GM23338 (cell line): Measurements from ENCODE around the gene PSMD12. TPM values are rescaled to one million over a fixed set of nuclear protein-coding genes. Genes with fewer than 3 reads are reported as not detected.
A peak's percentile ranks its signal among the peaks of the same experiment; 100 is the strongest.

Experiments
- ATAC-seq: fragments of 200-7000 bp; cut with Tn5 transposase; 3 replicates; pipeline ENCODE4 v1.9.1; 2020
- DNase-seq: peaks from one replicate; pipeline ENCODE4 v3.0.0-alpha.2; 2015; ENCODE audit warnings: low spot score
- H2AFZ ChIP-seq: fragments of 200-600 bp; sonication (generic); 2 replicates; pipeline ENCODE4 v1.8.0; 2016; ENCODE audit warnings: antibody characterized with exemption, mild to moderate bottlenecking, moderate library complexity
- H3F3A ChIP-seq: fragments of 200-600 bp; sonication (generic); replicated peaks from 2 replicates; pipeline ENCODE4 v1.8.0; 2017; ENCODE audit warnings: antibody characterized with exemption, mixed run types, low read depth
- H3K27ac ChIP-seq: fragments of 200-600 bp; sonication (generic); 2 replicates; pipeline ENCODE4 v1.6.1; 2016; ENCODE audit warnings: low read depth
- H3K27me3 ChIP-seq: fragments of 200-600 bp; sonication (generic); 2 replicates; pipeline ENCODE4 v1.8.0; 2016; ENCODE audit warnings: mild to moderate bottlenecking, mixed run types, moderate library complexity; ENCODE audit not compliant: insufficient read depth
- H3K36me3 ChIP-seq: fragments of 200-600 bp; sonication (generic); 2 replicates; pipeline ENCODE4 v1.8.0; 2016; ENCODE audit warnings: mild to moderate bottlenecking; ENCODE audit not compliant: insufficient read depth
- H3K4me1 ChIP-seq: fragments of 200-600 bp; sonication (generic); 2 replicates; pipeline ENCODE4 v1.8.0; 2016; ENCODE audit warnings: mild to moderate bottlenecking, moderate library complexity; ENCODE audit not compliant: insufficient read depth
- H3K4me2 ChIP-seq: fragments of 200-600 bp; sonication (generic); 2 replicates; pipeline ENCODE4 v1.7.1; 2017; ENCODE audit warnings: mixed run types
- H3K4me3 ChIP-seq: fragments of 200-600 bp; sonication (generic); 2 replicates; pipeline ENCODE4 v1.6.1; 2016; ENCODE audit warnings: mixed run types
- H3K79me2 ChIP-seq: fragments of 200-600 bp; sonication (generic); replicated peaks from 2 replicates; pipeline ENCODE4 v1.8.0; 2017; ENCODE audit warnings: mild to moderate bottlenecking; ENCODE audit not compliant: insufficient read depth
- H3K9me2 ChIP-seq: fragments of 200-600 bp; sonication (generic); 2 replicates; pipeline ENCODE4 v1.8.0; 2017; ENCODE audit not compliant: insufficient read depth
- H4K20me1 ChIP-seq: fragments of 200-600 bp; sonication (generic); replicated peaks from 2 replicates; pipeline ENCODE4 v1.8.0; 2017; ENCODE audit warnings: mild to moderate bottlenecking; ENCODE audit not compliant: insufficient read depth
- H3K27ac Mint-ChIP-seq: 2 replicates; pipeline ENCODE4 v1.8.0; 2020; ENCODE audit warnings: inconsistent platforms, mild to moderate bottlenecking, moderate library complexity, mixed read lengths
- H3K27me3 Mint-ChIP-seq: 3 replicates; pipeline ENCODE4 v1.8.0; 2022; ENCODE audit warnings: low read depth, mild to moderate bottlenecking, moderate library complexity, mixed read lengths, inconsistent platforms; ENCODE audit not compliant: insufficient read depth, poor library complexity
- H3K36me3 Mint-ChIP-seq: 3 replicates; pipeline ENCODE4 v1.8.0; 2021; ENCODE audit warnings: low read depth, mild to moderate bottlenecking, inconsistent platforms, moderate library complexity, mixed read lengths
- H3K4me1 Mint-ChIP-seq: 3 replicates; pipeline ENCODE4 v1.8.0; 2020; ENCODE audit warnings: mild to moderate bottlenecking, inconsistent platforms, mixed read lengths
- H3K4me3 Mint-ChIP-seq: 3 replicates; pipeline ENCODE4 v1.8.0; 2021; ENCODE audit warnings: moderate library complexity, mild to moderate bottlenecking, inconsistent platforms, mixed read lengths
- H3K9me3 Mint-ChIP-seq: 3 replicates; pipeline ENCODE4 v1.8.0; 2020; ENCODE audit warnings: moderate library complexity, mild to moderate bottlenecking, inconsistent platforms, mixed read lengths
- CREB1 ChIP-seq: fragments of 250-450 bp; sonication (Bioruptor Pico); IDR thresholded peaks from 2 replicates; pipeline ENCODE4 v1.5.0; 2020; ENCODE audit warnings: low read depth, mild to moderate bottlenecking, moderate library complexity
- EZH2 ChIP-seq: fragments of 200-600 bp; sonication (generic); IDR thresholded peaks from one replicate; pipeline ENCODE4 v1.8.0; 2017; ENCODE audit warnings: antibody characterized with exemption, mild to moderate bottlenecking, low read depth; ENCODE audit not compliant: unreplicated experiment
- EZH2phosphoT487 ChIP-seq: fragments of 200-600 bp; sonication (generic); IDR thresholded peaks from one replicate; pipeline ENCODE4 v1.8.1; 2018; ENCODE audit warnings: antibody characterized with exemption; ENCODE audit not compliant: unreplicated experiment
- JUNB ChIP-seq: IDR thresholded peaks from one replicate; pipeline ENCODE4 v1.6.1; 2016; ENCODE audit warnings: antibody characterized with exemption; ENCODE audit not compliant: unreplicated experiment
- NANOG ChIP-seq: IDR thresholded peaks from 2 replicates; pipeline ENCODE4 v1.6.1; 2016; ENCODE audit warnings: antibody characterized with exemption, borderline replicate concordance
- POLR2AphosphoS5 ChIP-seq: IDR thresholded peaks from 2 replicates; pipeline ENCODE4 v1.6.1; 2016; ENCODE audit warnings: antibody characterized with exemption, low read depth
- STAT1 ChIP-seq: IDR thresholded peaks from one replicate; pipeline ENCODE4 v1.6.1; 2016; ENCODE audit warnings: antibody characterized with exemption; ENCODE audit not compliant: unreplicated experiment
- ZNF114 ChIP-seq: fragments of 250-450 bp; sonication (Bioruptor Pico); IDR thresholded peaks from 2 replicates; pipeline ENCODE4 v1.5.0; 2020; ENCODE audit warnings: mild to moderate bottlenecking, moderate library complexity
- ZNF331 ChIP-seq: fragments of 250-450 bp; sonication (Bioruptor Pico); IDR thresholded peaks from 2 replicates; pipeline ENCODE4 v1.5.0; 2020; ENCODE audit warnings: low read depth, mild to moderate bottlenecking, moderate library complexity
- polyA plus RNA-seq: library from polyadenylated mRNA; unstranded; fragments of >200 nt; fragmentation: Nextera tagmentation; extraction: Ambion mirVana; gene quantifications from 2 replicates; pipeline ENCODE4 v1.2.1, GENCODE V29; 2016
- total RNA-seq: library from RNA; depleted of rRNA; stranded (reverse); fragments of >200 nt; shearing (Covaris generic); gene quantifications from 2 replicates; pipeline ENCODE4 v1.2.3, GENCODE V29; 2014
- TF ChIP-seq, protein P1 (sequence below): fragments of 250-450 bp; sonication (Bioruptor Pico); IDR thresholded peaks from 2 replicates; pipeline ENCODE4 v1.5.0; 2020; ENCODE audit warnings: mild to moderate bottlenecking, moderate library complexity
- TF ChIP-seq, protein P2 (sequence below): IDR thresholded peaks from 2 replicates; pipeline ENCODE4 v1.6.1; 2016; ENCODE audit warnings: antibody characterized with exemption
- TF ChIP-seq, protein P3 (sequence below): IDR thresholded peaks from one replicate; pipeline ENCODE4 v1.6.1; 2018; ENCODE audit warnings: antibody characterized with exemption; ENCODE audit not compliant: unreplicated experiment
- TF ChIP-seq, protein P4 (sequence below), 2 experiments: fragments of 200-600 bp in 1 of 2; sonication (generic) in 1 of 2; conservative IDR thresholded peaks; 2 replicates each; pipeline versions ENCODE4 v1.5.1 to v1.6.1; 2016 to 2017; ENCODE audit warnings: antibody characterized with exemption in 2 of 2, low read depth in 2 of 2, mild to moderate bottlenecking in 2 of 2, moderate library complexity in 1 of 2

Gene PSMD12
- total and polyA plus RNA-seq, 2 experiments from 2014 or later, result 73.7 to 146 TPM

DNA sequence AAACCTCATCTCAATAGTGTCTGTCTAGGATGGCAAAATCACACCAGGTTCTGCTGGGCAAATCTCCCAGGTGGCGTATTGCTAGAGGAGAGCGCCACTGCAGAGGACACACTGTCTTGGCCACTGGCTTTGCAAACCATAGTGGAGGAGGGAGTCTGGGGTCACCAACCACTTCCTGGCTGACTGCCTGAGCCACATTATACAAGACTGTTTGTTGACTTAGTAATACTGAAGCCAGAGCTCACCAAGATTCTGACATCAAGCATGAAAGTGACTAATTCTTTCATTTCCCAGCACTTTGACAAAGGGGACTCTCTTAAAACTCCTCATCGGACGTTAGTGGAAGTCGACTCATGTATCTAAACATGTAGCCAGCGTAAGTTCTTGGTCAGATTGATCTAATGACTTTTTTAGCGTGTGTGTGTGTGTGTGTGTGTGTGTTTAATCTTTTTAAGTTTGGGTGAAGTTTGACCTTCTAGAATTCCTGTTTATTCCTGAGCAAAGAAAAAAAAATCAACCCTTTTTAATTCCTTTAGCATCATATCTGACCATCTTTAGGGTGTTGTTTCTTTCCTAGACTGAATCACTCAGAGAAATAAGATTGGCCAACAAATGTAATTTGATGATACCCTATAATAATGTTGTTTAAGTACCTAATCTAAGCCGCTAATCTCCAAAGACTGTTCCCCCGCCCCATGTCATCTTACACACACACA, 24.4 kb upstream of the PSMD12 start:
- no peaks in the 10 kb centered on the region for H3K27me3 ChIP-seq
- Mint-ChIP-seq H3K36me3 (peaks cover 19% of the 10 kb centered on the region; the same call in 2 of the 3 replicates), H3K27ac (peak overlapping the region; percentile 19; the same call in 1 of the 2 replicates), H3K27me3 (peaks cover 2% of the 10 kb centered on the region), H3K4me1 (peaks cover 12% of the 10 kb centered on the region), H3K4me3 (no peak overlapping the region), H3K9me3 (no peaks in the 10 kb centered on the region)
- 0 out of 2 replicates have a peak, but pooled peaks cover 8% of the 10 kb centered on the region for H3K4me1 ChIP-seq
- H3K36me3 ChIP-seq, result no peaks in the 10 kb centered on the region
- H4K20me1 ChIP-seq, result peaks cover 16% of the 10 kb centered on the region; the same call in 1 of the 2 replicates
- H2AFZ ChIP-seq, result no peak overlapping the region
- ATAC-seq (no peak), DNase-seq (no peak)
- H3K4me3 ChIP-seq, result no peak overlapping the region
- H3K27ac ChIP-seq, result peak overlapping the region; percentile 22; the same call in 1 of the 2 replicates
- 0 out of 2 replicates have a peak, but pooled peaks cover 1% of the 10 kb centered on the region for H3F3A ChIP-seq
- H3K9me2 ChIP-seq, result no peaks in the 10 kb centered on the region
- TF ChIP-seq CREB1 (no peak), EZH2phosphoT487 (no peak), ZNF331 (CRISPR knock-in tag) (no peak), STAT1 (no peak), NANOG (no peak), ZNF114 (CRISPR knock-in tag) (no peak), POLR2AphosphoS5 (no peak), JUNB (no peak), EZH2 (no peak)
- TF ChIP-seq, protein P1, sequence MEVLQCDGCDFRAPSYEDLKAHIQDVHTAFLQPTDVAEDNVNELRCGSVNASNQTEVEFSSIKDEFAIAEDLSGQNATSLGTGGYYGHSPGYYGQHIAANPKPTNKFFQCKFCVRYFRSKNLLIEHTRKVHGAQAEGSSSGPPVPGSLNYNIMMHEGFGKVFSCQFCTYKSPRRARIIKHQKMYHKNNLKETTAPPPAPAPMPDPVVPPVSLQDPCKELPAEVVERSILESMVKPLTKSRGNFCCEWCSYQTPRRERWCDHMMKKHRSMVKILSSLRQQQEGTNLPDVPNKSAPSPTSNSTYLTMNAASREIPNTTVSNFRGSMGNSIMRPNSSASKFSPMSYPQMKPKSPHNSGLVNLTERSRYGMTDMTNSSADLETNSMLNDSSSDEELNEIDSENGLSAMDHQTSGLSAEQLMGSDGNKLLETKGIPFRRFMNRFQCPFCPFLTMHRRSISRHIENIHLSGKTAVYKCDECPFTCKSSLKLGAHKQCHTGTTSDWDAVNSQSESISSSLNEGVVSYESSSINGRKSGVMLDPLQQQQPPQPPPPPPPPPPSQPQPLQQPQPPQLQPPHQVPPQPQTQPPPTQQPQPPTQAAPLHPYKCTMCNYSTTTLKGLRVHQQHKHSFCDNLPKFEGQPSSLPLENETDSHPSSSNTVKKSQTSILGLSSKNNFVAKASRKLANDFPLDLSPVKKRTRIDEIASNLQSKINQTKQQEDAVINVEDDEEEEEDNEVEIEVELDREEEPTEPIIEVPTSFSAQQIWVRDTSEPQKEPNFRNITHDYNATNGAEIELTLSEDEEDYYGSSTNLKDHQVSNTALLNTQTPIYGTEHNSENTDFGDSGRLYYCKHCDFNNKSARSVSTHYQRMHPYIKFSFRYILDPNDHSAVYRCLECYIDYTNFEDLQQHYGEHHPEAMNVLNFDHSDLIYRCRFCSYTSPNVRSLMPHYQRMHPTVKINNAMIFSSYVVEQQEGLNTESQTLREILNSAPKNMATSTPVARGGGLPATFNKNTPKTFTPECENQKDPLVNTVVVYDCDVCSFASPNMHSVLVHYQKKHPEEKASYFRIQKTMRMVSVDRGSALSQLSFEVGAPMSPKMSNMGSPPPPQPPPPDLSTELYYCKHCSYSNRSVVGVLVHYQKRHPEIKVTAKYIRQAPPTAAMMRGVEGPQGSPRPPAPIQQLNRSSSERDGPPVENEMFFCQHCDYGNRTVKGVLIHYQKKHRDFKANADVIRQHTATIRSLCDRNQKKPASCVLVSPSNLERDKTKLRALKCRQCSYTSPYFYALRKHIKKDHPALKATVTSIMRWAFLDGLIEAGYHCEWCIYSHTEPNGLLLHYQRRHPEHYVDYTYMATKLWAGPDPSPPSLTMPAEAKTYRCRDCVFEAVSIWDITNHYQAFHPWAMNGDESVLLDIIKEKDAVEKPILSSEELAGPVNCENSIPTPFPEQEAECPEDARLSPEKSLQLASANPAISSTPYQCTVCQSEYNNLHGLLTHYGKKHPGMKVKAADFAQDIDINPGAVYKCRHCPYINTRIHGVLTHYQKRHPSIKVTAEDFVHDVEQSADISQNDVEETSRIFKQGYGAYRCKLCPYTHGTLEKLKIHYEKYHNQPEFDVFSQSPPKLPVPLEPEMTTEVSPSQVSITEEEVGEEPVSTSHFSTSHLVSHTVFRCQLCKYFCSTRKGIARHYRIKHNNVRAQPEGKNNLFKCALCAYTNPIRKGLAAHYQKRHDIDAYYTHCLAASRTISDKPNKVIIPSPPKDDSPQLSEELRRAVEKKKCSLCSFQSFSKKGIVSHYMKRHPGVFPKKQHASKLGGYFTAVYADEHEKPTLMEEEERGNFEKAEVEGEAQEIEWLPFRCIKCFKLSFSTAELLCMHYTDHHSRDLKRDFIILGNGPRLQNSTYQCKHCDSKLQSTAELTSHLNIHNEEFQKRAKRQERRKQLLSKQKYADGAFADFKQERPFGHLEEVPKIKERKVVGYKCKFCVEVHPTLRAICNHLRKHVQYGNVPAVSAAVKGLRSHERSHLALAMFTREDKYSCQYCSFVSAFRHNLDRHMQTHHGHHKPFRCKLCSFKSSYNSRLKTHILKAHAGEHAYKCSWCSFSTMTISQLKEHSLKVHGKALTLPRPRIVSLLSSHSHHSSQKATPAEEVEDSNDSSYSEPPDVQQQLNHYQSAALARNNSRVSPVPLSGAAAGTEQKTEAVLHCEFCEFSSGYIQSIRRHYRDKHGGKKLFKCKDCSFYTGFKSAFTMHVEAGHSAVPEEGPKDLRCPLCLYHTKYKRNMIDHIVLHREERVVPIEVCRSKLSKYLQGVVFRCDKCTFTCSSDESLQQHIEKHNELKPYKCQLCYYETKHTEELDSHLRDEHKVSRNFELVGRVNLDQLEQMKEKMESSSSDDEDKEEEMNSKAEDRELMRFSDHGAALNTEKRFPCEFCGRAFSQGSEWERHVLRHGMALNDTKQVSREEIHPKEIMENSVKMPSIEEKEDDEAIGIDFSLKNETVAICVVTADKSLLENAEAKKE, result no peak
- TF ChIP-seq, protein P2, sequence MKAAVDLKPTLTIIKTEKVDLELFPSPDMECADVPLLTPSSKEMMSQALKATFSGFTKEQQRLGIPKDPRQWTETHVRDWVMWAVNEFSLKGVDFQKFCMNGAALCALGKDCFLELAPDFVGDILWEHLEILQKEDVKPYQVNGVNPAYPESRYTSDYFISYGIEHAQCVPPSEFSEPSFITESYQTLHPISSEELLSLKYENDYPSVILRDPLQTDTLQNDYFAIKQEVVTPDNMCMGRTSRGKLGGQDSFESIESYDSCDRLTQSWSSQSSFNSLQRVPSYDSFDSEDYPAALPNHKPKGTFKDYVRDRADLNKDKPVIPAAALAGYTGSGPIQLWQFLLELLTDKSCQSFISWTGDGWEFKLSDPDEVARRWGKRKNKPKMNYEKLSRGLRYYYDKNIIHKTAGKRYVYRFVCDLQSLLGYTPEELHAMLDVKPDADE, result no peak
- TF ChIP-seq, protein P3, sequence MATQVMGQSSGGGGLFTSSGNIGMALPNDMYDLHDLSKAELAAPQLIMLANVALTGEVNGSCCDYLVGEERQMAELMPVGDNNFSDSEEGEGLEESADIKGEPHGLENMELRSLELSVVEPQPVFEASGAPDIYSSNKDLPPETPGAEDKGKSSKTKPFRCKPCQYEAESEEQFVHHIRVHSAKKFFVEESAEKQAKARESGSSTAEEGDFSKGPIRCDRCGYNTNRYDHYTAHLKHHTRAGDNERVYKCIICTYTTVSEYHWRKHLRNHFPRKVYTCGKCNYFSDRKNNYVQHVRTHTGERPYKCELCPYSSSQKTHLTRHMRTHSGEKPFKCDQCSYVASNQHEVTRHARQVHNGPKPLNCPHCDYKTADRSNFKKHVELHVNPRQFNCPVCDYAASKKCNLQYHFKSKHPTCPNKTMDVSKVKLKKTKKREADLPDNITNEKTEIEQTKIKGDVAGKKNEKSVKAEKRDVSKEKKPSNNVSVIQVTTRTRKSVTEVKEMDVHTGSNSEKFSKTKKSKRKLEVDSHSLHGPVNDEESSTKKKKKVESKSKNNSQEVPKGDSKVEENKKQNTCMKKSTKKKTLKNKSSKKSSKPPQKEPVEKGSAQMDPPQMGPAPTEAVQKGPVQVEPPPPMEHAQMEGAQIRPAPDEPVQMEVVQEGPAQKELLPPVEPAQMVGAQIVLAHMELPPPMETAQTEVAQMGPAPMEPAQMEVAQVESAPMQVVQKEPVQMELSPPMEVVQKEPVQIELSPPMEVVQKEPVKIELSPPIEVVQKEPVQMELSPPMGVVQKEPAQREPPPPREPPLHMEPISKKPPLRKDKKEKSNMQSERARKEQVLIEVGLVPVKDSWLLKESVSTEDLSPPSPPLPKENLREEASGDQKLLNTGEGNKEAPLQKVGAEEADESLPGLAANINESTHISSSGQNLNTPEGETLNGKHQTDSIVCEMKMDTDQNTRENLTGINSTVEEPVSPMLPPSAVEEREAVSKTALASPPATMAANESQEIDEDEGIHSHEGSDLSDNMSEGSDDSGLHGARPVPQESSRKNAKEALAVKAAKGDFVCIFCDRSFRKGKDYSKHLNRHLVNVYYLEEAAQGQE, result no peak
- TF ChIP-seq, protein P4, sequence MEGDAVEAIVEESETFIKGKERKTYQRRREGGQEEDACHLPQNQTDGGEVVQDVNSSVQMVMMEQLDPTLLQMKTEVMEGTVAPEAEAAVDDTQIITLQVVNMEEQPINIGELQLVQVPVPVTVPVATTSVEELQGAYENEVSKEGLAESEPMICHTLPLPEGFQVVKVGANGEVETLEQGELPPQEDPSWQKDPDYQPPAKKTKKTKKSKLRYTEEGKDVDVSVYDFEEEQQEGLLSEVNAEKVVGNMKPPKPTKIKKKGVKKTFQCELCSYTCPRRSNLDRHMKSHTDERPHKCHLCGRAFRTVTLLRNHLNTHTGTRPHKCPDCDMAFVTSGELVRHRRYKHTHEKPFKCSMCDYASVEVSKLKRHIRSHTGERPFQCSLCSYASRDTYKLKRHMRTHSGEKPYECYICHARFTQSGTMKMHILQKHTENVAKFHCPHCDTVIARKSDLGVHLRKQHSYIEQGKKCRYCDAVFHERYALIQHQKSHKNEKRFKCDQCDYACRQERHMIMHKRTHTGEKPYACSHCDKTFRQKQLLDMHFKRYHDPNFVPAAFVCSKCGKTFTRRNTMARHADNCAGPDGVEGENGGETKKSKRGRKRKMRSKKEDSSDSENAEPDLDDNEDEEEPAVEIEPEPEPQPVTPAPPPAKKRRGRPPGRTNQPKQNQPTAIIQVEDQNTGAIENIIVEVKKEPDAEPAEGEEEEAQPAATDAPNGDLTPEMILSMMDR (conservative IDR thresholded peaks at IDR 0.05; ENCODE audit: low read depth in 2 of 2), result no peak
- H3K4me2 ChIP-seq, result no peak overlapping the region
- H3K79me2 ChIP-seq, result peaks cover 99% of the 10 kb centered on the region
